ENCODE measurements around the gene NPW. TPM values are rescaled to one million over a fixed set of nuclear protein-coding genes. Genes with fewer than 3 reads are reported as not detected.

NPW gene
- total and polyA plus RNA-seq, 2 of the 8 experiments (the other 6 are each of a cell fraction or from before 2014, with no cell fraction given): 4.0 to 10.3 TPM

- CTCF ChIA-PET (ENCODE audit: partially characterized antibody): interaction anchor here (0.7 to 6.8 kb wide), 4 partner anchors 11 to 1646 kb away, joined by 3 to 55 read pairs (median 8); partner anchors contain the start of gene NOXO1
- TF ChIP-seq CHD1 (IDR thresholded peaks at IDR 0.05; ENCODE audit: low read depth, low read length): no peak
- no peak for TF ChIP-seq ATF2 (IDR thresholded peaks at IDR 0.05; ENCODE audit: low read length)
- no peak for TF ChIP-seq YY1 (IDR thresholded peaks at IDR 0.05; ENCODE audit: low read depth, low read length)
- no peak for TF ChIP-seq SIRT6 (IDR thresholded peaks at IDR 0.05; ENCODE audit: low read length)
- no peak for TF ChIP-seq CTBP2 (IDR thresholded peaks at IDR 0.05; ENCODE audit: borderline replicate concordance, insufficient read depth, insufficient read length, low read length)
Observed at GRCh38 chr16:1993731-1994131, 25.9 kb upstream of the NPW start.

More at GRCh38 chr16:1993731-1994131, 25.9 kb upstream of the NPW start:
- DNase-seq (ENCODE audit: low read depth in 1 of 2, low spot score in 2 of 2): no peak
- Histone ChIP-seq H3K27ac (ENCODE audit: low read depth, low read length) (no peak overlapping the region), H3K4me2 (ENCODE audit: insufficient read depth in 1 of 2, low read depth in 2 of 2, low read length in 2 of 2) (peak overlapping the region in 1 of 2 experiments; percentile 83; a peak in 2 of 4 replicates), H2BK20ac (ENCODE audit: low read length) (no peak overlapping the region), H3K79me1 (ENCODE audit: low read depth, low read length) (no peaks in the 10 kb centered on the region), H3K79me2 (ENCODE audit: control insufficient read depth in 1 of 2, insufficient read depth in 2 of 2, low read length in 2 of 2) (no peaks in the 10 kb centered on the region), H2AK5ac (ENCODE audit: low read depth, low read length) (no peak overlapping the region), H4K5ac (ENCODE audit: insufficient read length, low read depth, low read length) (no peak overlapping the region), H3K18ac (ENCODE audit: extremely low read depth, low read length) (no peak overlapping the region), H3K4me3 (ENCODE audit: extremely low read depth in 1 of 4, insufficient read depth in 2 of 4, low read depth in 3 of 4, low read length in 4 of 4) (peak overlapping the region in 1 of 4 experiments; percentile 82; a peak in 1 of 8 replicates), H3K56ac (replicated peaks; ENCODE audit: insufficient read length, low read depth, low read length) (no peak overlapping the region), H3K4ac (replicated peaks; ENCODE audit: insufficient read length, low read depth, low read length) (no peak overlapping the region), H3K9ac (replicated peaks in 1 of 4; ENCODE audit: extremely low read depth in 1 of 4, low read depth in 3 of 4, low read length in 3 of 4) (no peak overlapping the region; a peak in 1 of 7 replicates), H3K9me3 (ENCODE audit: insufficient read depth in 2 of 2, low read depth in 1 of 2, low read length in 1 of 2) (no peaks in the 10 kb centered on the region), H4K20me1 (replicated peaks in 1 of 2; ENCODE audit: control insufficient read depth in 1 of 2, insufficient read depth in 2 of 2, low read length in 2 of 2) (peaks cover 7 to 8% of the 10 kb centered on the region in 2 experiments), H4K91ac (replicated peaks; ENCODE audit: insufficient read length, low read length) (no peak overlapping the region), H3K36me3 (ENCODE audit: control insufficient read depth in 2 of 4, insufficient read depth in 4 of 4, low read length in 3 of 4) (peaks cover 3 to 13% (median 8%) of the 10 kb centered on the region in 4 experiments; a peak in 5 of 8 replicates), H3K14ac (ENCODE audit: insufficient read length) (no peak overlapping the region), H4K8ac (ENCODE audit: extremely low read depth, insufficient read depth, low read length) (no peak overlapping the region), H2BK5ac (ENCODE audit: low read depth, low read length) (no peak overlapping the region), H2BK15ac (ENCODE audit: low read length) (no peak overlapping the region), H2BK12ac (ENCODE audit: low read depth, low read length) (no peak overlapping the region), H2AFZ (ENCODE audit: low read length) (no peak overlapping the region), H3K4me1 (replicated peaks in 1 of 4; ENCODE audit: control insufficient read depth in 3 of 4, insufficient read depth in 4 of 4, low read length in 3 of 4) (peaks cover 0 to 22% (median 18%) of the 10 kb centered on the region in 4 experiments; a peak in 6 of 7 replicates), H2BK120ac (replicated peaks; ENCODE audit: low read depth, low read length) (no peak overlapping the region), H3K23me2 (ENCODE audit: low read depth, low read length) (peaks cover 22% of the 10 kb centered on the region; the same call in 1 of the 2 replicates), H3K23ac (ENCODE audit: insufficient read length) (no peak overlapping the region), H3K27me3 (replicated peaks in 1 of 4; ENCODE audit: control insufficient read depth in 3 of 4, extremely low read depth in 1 of 4, insufficient read depth in 3 of 4, low read length in 3 of 4) (peaks cover 4 to 32% (median 20%) of the 10 kb centered on the region in 4 experiments)
- WGBS, 2 experiments (ENCODE audit: extremely low coverage in 1 of 2, insufficient coverage in 1 of 2, insufficient read length in 1 of 2, insufficient replicate concordance in 2 of 2, low coverage in 1 of 2, low lambda C conversion rate in 2 of 2, missing lambda C conversion rate in 1 of 2): 97% methylated on average over 2 of the region's 2 CpGs; no CpG with 5 or more reads in 1 of the 2 experiments
- no peak for FAIRE-seq
- POLR2A ChIA-PET (ENCODE audit: partially characterized antibody): interaction anchor here (0.7 to 28.2 kb wide), 9 partner anchors 10 to 1038 kb away, joined by 3 to 736 read pairs (median 6); partner anchors contain the start of genes GFER, NDUFB10, RNF151 and RPS2
